ENCODE measurements around the gene FOXP4. TPM values are rescaled to one million over a fixed set of nuclear protein-coding genes. Genes with fewer than 3 reads are reported as not detected.

FOXP4 gene
- polyA plus RNA-seq, 3 donors = 34.3 to 48.4 (median 45.7) TPM

DNA sequence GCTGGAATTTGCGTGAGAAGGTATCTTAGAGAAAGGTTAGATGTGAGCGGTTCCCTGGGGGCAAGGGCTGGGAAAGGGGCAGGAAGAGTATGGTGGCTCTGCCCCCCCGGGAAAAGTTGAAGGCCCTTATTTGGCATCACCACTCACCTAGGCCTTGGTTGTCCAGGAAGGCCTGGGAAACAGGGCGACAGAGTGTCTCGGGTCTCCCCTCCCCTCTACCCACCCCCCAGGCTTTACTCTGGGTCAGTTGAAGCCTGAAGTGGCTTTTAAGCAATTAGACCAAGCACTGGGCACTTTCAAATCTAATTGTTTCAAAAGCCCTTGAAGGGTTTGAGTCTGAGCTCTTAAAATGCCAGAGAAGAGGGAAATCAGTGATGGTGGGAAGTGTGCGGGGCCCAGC lies 30.2 kb upstream of the FOXP4 start:
- no peak for DNase-seq

DNA sequence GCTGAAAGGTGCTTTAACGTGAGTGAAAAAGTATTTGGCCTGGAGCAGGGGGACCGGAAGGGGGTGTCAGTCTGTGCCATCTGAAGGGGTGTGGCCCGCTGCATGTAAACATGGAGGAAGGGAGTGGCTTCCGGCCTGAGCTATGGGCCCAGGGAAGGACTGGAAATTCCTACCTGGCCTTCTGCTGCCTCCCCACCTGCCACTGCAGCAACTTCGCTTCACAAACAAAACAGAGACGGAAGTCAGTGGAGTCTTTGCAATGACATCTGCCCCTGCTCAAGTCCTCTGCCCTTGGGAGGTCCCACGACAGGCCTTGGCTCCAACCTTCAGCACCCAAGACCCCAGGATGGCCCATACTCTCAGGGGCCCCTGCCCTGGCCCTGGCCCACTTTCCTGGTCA lies 28.1 kb upstream of the FOXP4 start:
- no peak for DNase-seq

DNA sequence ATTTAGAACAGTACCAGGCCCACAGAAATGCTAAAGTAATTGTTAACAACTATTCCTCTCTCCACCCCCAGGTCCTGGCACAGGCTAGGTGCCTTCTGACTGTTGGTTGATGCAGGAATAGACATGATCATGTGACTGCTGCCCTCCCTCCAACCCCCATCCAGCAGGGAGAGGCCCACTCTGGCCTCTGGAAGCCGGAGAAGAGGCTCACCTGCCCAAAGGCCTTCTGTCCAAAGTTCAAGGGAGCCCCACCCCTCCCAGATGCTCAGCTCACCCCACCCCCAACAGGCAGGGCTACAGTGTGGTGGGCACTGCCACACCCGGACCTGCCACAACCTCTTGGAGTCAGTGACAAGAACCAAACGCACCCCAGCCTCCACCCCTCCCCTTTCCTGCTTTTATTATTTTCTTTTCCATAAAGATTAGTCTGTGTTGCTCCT lies 26.9 kb upstream of the FOXP4 start:
- DNase-seq = no peak

DNA sequence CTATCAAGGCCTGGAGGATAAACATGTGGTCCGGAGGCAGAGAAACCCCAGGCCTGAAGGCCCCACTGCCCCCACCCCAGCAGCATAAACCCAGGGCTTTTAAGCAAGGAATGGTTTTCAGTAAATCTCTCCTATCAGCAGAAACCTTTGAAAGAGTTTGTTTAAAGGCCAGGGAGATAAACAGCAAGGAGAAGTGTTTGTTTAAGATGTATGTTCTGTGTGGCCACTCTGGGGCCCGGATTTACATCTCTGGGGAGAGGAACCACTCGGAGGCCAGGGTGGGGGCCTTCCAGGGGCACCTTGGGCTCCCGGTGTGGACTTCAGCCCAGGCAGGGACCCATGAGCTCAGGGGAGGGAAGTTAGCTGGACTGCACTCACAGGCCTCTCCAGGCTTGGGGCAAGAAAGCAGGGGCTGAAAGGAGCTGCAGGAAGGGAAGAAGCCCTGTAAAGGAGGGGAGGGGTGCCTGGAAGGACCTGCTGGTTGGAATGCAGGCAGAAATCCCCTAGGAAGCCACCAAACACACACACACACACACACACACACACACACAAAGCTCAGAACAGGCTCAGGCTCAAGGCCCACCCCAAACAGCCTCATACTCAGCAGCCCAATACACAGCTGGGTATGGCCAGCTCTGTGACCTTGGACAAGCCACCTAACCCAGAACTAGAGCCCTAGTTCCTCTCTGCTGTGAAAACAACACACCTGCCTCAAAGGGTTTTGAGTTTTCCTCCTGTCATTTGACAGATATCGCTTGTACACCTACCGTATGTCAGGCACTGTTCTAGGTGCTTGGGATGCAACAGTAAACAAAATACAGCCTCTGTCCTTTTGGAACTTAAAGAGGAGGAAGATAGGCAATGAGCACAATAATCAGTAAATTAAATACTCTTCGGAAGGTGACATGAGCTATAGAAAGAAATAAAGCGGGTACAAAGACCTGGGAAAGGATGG lies 26.2 kb upstream of the FOXP4 start:
- no peak for DNase-seq

DNA sequence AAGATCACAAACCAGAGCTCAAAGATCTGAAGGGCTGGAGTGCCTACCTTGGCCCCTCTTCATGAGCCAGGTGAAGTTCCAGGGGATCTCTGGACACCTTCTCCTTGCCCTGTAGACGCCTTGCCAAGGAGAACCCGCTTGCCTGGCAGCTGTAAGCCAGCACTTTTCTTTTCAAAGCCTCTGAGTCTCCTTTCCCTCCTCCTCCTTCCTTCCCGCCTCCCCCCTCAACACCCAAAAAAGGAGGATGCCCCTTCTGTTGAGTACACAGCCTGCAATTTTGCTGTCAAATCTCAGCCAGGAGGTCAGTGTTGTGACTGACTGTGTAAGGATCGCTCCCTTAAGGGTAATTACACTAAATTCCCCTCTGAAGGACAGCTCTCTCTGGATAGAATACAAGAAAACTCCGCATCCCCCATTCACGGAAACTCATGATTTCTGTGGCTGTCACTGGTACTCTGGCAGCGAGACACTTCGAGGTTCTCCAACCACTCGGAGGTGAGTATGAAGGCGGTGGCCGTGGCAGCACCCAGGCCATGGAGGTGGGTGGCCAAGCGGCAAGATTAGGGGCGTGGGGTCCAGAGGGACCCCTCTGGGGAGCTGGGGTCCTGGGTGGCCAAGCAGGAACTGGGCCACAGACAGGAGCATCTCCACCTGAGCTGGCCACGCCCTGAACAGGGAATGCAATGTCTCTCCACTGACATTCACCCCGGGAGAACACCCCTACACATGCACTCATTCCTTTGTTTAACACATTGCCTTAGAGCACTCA lies 23.2 kb upstream of the FOXP4 start:
- no peak for DNase-seq

DNA sequence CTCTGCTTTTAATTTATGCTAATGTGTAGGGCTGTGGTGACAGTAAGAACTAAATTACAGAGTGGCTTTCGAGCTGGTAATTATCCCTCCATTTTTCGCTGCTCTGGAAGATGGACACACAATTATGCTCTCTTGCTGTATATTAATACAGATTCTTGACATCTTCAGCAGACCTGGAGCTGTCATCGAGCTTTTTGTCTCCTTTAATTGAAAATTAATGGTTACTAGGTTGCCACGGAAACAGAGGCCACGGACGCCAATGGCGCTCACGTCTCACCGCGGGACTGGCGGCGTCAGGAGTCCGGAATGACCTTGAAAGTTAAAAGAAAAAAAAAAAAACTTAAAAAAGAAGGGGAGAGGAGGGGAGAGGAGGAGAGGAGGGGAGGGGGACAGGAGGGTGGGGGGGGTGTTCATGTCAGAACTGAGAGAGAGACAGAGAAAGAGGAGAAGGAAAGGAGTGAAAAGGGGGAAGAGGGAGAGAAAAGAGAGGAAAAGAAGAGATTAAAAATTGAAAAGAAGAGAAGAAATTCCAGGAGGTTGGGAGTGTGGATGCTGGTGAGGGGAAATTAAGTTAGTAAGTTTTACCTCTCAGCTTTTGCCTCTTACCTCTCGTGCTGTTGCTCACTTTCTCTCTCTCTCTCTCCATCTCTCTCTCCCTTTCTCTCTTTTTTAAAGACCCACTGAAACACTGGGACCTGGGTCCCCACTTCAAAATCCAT lies 22.1 kb upstream of the FOXP4 start:
- DNase-seq = no peak

DNA sequence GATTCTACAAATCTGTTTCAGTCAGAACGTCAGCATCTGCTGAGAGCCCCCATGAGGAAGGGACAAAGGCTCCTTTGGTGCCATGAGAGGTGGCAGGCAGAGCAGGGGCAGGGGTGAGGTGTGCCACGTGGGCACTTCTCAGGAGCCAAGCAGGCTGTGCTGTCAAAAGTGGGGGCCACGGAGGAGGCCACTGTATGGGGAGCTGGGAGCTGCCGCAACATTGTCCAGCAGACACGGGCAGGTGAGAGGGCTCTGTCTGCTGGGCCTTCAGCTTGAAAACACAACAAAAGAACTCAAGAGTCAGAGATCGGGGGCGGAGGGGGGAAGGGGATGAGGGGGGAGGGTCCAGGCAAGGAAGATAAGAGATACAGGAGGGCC lies 21.6 kb upstream of the FOXP4 start:
- no peak for DNase-seq

DNA sequence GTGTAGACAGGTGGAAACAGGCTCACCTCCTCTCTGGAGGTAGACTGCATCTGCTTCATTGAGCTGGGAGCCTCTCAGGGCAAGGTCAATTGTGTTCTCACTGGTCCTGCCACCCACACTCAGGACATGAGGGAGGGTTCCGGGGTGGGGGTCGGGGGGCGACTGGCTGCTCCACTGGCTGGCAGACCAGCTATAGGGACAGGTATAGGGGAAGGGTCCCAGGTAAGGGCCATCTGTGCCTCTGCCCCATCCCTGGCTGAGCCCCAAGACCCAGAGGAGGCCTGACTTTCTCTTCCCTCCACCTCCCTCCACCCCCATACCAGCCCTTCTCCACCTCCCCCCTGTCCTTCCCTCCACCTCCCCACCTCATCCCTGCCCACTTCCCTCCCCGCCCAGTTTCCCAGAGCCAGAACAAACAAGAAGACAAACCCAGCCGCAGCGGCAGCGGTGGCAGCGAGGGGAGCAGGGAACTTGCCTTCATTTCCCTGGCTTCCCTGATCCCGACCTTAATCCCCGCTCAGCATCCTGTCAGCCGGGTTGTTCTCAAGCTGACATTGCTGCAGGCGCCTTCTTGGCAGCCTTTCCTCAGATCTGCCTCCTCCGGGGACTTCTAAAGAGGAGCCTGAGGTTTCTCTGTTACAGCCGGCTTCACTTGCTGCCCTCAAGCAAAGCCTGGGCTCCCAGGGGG lies 18.3 kb upstream of the FOXP4 start:
- no peak for DNase-seq

DNA sequence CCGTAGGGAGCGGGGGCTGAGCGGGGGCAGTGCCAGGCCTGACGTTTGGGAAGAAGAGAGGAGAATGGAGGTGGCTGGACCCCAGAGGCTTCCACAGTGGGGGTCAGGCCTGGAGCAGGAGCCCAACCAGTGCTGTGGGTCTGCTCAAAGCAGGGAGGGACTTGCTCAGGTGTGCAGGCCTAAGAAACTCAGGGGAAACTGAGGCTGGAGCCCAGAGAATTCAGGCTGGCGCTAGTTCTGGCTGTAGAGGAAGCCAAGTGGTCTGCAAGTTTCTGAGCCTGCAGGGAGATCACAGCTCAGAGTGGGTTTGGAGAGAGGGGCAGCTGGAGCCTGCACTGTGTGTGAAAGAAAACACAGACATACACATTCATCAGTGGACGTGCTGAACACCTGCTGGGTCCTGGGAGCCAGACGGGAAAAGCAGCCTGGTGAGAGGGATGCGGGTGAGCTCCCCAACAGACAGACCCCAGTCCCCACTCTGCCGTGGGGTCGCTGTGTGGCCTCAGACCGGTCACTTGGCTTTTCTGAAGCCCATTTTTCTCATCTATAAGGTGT lies 17.7 kb upstream of the FOXP4 start:
- no peak for DNase-seq

DNA sequence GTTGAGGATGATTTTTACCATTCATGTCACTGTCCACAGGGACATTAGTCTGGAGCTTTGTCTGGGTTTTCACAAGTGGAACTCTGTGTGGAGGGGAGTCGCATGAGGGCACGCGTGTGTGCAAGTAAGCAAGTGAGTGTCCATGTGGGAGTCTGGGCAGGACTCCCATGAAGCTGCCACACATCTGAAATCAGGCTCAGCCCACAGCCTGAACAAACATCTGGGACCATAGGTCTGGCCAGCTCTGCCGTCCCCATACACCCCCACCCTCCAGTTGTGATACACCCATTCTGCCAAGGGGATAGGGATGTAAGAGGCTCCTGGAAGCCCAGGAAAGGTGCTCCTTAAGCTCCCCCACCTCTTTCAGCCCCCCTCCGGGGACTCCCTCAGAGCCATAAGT lies 17.1 kb upstream of the FOXP4 start:
- DNase-seq = no peak

DNA sequence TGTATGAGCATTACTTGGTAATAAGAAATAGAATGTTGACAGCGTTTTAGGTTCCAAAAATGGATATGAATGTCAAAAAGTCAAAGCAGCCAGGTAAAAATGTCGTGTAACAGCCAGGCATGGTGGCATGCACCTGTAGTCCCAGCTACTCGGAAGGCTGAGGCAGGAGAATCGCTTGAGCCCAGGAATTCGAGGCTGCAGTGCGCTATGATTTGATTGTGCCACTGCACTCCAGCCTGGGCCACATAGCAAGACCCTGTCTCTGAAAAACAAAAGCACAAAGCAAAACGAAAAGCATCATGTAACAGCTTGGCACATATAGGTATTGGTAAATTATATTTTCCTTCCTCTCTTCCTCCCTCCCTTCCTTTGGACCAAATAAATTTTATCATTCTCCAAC lies 16.2 kb upstream of the FOXP4 start:
- no peak for DNase-seq

DNA sequence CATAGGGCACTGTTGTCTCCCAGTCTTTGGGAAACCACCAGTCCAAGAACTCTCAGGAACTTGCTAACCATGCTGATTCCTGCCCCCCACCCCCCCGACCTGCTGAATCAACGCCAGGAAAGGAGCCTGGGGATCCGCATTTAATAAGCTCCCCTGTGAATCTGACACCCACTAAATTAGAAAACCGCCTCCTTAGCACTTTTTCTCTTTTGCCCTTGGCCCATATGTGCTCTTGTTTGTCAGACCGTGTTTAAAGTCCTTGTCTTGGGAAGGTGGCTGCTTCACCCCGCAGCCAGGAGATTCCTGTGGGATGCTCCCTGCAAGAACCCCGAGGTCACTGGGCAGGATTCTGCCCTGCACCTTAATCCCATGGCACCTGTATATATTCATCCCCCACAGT lies 15.7 kb upstream of the FOXP4 start:
- no peak for DNase-seq

DNA sequence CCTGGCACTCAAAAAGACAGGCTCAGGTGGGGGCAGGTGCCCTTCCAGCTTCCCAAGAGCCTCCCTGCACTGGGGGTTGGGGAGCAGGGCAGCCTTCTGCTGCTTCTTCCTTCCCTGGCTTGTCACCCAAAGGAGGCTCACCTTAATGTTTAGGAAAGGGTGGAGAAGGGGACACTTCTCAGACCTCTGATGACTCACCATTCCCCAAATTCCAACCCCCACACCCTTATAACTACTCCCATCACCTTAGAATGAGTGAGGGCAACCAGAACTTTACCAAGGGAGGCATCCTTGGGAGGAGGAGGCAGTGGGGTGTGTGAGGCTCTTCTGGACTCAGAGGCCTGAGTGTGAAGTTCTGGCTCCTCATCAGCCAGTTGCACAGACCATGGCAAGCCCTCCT lies 15.2 kb upstream of the FOXP4 start:
- DNase-seq = no peak

DNA sequence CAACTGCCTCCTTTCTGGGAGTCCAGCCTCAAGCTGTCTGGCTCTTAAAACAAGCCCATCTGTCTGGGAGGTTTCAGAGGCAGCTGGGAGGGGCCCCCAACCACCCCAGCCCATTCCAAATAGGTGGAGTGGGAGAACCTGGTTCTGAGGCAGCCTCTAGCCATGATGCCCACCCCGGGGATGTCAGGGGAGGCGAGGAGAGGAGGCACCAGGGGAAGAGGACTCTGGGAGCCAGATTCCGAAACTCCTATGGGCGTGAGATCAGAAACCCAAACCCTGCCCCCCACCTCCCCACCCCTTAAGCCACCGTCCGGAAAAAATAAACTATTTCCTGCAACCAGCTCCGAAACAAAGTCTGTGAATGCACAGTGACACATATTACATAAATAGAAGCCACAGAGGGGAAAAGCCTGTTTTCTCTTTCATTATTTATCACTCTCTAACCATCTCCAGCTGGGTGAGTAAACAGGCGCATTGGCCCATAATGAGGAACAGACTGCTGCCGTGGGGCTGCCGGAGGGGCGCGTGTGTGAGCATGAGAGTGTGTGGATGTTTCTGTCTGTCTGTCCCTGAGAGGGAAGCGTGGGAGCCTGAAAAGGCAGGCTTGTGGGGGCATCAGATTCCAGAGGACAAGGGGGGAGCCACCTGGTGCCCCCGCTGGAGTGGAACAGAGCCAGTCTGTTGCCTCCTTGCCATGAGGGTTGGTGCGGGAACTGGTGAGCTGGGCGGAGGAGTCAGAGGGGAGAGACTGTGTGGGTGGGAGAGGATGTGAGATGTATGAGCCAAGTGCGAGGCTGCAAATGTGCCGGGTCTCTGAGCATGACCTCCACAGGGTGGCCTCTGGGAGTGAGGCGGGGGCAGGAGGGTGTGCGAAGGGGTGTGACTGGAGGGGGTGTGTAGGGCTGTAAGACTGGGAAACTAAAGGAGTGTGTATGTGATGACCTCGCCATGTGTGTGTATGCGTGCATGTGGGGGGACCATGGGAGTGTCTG lies 14.3 kb upstream of the FOXP4 start:
- DNase-seq = no peak

DNA sequence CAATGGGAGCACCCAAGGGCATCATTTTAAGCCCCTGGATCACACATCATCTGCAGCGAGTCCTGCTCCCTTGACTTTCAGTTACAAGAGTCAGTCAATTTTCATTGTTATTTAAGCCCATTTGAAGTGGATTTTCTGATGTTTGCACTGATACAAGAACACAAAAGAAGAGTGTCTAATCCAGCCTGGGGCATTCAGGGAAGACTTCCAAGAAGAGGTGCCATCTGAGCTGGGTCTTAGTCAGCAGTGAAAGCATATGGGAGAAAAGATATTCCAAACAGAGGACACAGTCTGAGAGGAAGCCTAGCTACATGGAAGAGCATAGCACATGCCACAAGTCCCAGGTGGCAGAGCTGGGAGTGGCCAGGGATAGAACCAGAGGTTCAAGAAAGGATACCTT lies 10.4 kb upstream of the FOXP4 start:
- DNase-seq = no peak

DNA sequence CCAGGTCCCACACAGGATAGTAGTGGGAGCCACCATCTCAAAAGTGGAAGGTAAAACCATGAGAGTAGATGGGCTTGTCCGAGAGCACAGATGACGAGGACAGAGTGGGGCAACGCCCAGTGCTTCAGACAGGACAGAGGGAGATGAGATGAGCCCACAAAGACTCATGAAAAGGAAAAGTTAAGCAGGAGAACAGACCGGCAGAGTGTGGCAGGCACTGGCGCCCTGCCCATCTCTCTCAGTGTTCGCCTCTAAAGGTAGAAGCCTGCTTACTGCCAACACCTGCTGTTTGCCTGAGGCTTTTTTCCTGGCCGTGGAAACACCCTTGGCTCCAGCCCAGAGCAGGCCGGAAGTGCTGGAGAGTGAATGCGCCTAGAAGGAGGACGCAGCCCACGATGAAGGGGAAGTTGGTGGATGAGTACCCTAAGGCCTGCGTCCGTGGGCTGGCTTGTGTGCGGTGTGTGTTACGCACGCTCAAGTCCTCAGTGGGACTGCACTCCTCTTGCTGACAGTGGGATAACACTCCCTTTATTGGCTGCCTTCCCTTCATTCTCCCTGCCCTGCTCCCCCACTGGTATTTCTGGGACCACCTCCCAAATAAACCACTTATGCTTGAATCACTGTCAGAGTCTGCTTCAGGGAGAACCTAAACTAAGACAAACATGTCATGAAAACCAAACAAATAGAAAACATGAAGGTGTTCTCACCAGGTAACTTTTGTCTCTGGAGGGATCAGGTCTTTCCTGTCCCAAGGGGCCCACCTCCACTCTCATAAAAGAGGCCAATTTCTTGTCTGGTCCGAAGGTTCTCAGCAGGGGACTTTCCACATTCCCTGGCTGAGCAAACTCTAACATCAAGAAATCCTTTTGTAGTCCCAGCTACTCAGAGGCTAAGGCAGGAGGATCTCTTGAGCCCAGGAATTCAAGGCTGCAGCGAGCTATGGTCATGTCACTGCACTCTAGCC lies 9.1 kb upstream of the FOXP4 start:
- no peak for DNase-seq

DNA sequence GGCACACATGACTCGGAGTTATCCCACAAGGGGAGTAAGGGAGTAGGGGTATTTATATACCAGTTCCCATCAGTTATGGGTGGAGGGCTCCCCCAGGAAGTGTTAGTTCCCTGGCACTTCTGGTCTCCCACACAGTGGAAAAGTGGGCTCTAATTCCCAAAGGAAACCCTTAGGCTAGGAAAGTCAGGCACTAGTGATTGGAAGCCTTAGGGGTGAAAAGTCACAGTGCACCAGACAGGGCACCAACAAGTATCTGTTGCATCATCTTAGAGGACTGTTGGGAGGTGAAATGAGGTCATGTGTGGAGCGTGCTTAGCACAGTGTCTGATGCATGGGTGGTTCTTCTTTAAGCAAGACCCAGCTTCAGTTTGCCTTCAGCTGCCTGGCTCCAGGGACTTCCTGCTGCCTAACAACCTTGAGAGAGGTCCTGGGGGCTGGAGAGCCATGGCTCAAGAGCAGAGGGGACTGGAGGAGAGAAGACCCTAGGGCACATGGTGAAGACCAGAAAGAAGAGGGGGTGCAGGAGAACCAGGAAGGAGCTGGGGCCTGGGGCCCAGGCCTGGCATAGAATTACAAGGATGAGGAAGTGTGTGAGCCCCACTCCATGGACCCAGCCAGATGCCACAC lies 7.5 kb upstream of the FOXP4 start:
- DNase-seq = no peak

DNA sequence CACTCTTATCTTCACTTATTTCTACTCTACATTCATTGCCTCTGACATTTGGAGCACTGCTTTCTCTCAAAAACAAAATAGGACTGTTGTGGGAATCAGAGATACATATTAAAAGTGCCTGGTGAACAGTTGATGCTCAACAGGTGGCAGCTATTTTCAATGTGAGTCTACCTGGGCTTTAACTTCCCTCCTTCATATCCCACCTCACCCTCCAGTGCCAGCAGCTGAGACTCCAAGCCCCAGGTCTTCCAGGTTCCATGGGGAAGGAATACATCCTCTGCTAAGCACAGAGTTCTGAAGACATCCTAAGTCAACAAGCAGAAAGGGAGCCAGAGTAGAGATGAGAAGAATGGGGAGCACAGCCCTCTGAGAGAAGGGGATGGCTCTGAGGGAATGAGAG lies 7.0 kb upstream of the FOXP4 start:
- DNase-seq = no peak

DNA sequence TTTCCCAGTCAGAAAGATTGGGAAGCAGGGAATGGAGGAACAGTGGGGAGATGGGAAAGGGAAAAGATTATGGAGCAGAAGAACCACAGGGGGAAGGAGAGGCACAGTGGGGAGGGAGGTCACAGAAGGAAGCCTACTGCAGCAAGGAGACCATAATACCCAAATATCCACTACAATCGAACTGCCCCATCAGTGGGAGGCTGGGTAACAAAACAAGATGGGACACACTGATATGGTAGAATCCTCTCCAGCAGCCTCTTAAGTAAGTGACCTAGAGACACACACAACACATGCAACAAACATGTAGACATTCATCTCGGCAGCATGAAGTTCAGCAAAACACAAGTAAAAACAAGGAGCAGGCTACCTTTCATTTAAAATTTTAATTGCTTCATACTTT lies 4.8 kb upstream of the FOXP4 start:
- DNase-seq = no peak

All from renal pelvis (tissue), 4 donors.